GM12801 (cell line): ENCODE data around the gene FASLG.

ENCODE experiments used
- CTCF ChIP-seq: IDR thresholded peaks from one replicate; pipeline ENCODE4 v1.5.1; 2011; ENCODE audit warnings: control low read depth; ENCODE audit not compliant: insufficient read length; ENCODE audit errors: extremely low read depth

FASLG gene

GRCh38 chr1:172623748-172624147, 35.2 kb upstream of the FASLG start:
- TF ChIP-seq CTCF = no peak

- TF ChIP-seq CTCF = no peak
These were observed 32.1 kb upstream of the FASLG start for GRCh38 chr1:172626845-172627244.

GRCh38 chr1:172627702-172628101, 31.2 kb upstream of the FASLG start:
- no peak for TF ChIP-seq CTCF

GRCh38 chr1:172628401-172628800, 30.5 kb upstream of the FASLG start:
- TF ChIP-seq CTCF = no peak

- no peak for TF ChIP-seq CTCF
These were observed 29.7 kb upstream of the FASLG start for GRCh38 chr1:172629170-172629569.

GRCh38 chr1:172629638-172630037, 29.3 kb upstream of the FASLG start:
- TF ChIP-seq CTCF = no peak

- no peak for TF ChIP-seq CTCF
These were observed 28.7 kb upstream of the FASLG start for GRCh38 chr1:172630056-172630818.
